Activated T-cell treated with anti-CD3 and anti-CD28 coated beads, Interleukin-2, amount 50 U/mL, for 24 hours (primary cell): Measurements from ENCODE around the gene SPOCK1.

Source experiments
- DNase-seq: peaks from one replicate; pipeline ENCODE4 v3.0.0-alpha.2; 2020
- H3K27ac Mint-ChIP-seq: 2 replicates; pipeline ENCODE4 v1.8.0; 2020; ENCODE audit warnings: mild to moderate bottlenecking, mixed read lengths
- H3K27me3 Mint-ChIP-seq: 2 replicates; pipeline ENCODE4 v1.8.0; 2020; ENCODE audit warnings: mixed read lengths
- H3K36me3 Mint-ChIP-seq: 2 replicates; pipeline ENCODE4 v1.8.0; 2020; ENCODE audit warnings: low read depth, mixed read lengths
- H3K4me1 Mint-ChIP-seq: 2 replicates; pipeline ENCODE4 v1.8.0; 2020; ENCODE audit warnings: low read depth, mixed read lengths
- H3K4me3 Mint-ChIP-seq: 2 replicates; pipeline ENCODE4 v1.8.0; 2020; ENCODE audit warnings: mild to moderate bottlenecking, moderate library complexity, mixed read lengths
- H3K9me3 Mint-ChIP-seq: 2 replicates; pipeline ENCODE4 v1.8.0; 2020; ENCODE audit warnings: mixed read lengths

Gene SPOCK1

DNA sequence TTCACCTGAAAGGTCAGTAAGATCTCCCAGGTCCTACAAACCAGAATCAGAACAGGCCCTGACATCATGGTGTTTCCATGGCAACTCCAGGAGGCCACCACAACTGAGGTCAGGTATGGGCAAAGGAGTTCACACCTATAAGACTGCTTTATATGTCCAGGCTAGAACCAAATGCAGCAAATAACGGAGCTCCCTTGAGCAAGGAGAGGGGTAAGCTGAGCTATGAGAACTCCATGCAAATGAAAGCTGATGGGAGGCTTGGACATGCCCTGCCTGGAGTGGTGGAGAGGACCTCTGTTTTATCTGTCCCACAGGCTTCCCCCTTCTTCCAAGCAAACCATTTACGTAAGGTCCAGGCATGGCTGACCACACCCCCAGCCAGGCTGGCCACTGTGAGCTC lies 207.7 kb downstream of the SPOCK1 start:
- Mint-ChIP-seq H3K36me3 (no peaks in the 10 kb centered on the region), H3K4me3 (no peak overlapping the region), H3K4me1 (no peaks in the 10 kb centered on the region), H3K9me3 (no peaks in the 10 kb centered on the region), H3K27ac (no peak overlapping the region), H3K27me3 (no peaks in the 10 kb centered on the region)
- DNase-seq: no peak

- no peak for DNase-seq
- no peak overlapping the region for H3K4me3 Mint-ChIP-seq
- no peaks in the 10 kb centered on the region for H3K27me3 Mint-ChIP-seq
- no peaks in the 10 kb centered on the region for H3K4me1 Mint-ChIP-seq
- H3K27ac Mint-ChIP-seq: no peak overlapping the region
- H3K9me3 Mint-ChIP-seq: no peaks in the 10 kb centered on the region
- H3K36me3 Mint-ChIP-seq: no peaks in the 10 kb centered on the region
Measured at GRCh38 chr5:137291031-137291430, 208.1 kb downstream of the SPOCK1 start.

DNA sequence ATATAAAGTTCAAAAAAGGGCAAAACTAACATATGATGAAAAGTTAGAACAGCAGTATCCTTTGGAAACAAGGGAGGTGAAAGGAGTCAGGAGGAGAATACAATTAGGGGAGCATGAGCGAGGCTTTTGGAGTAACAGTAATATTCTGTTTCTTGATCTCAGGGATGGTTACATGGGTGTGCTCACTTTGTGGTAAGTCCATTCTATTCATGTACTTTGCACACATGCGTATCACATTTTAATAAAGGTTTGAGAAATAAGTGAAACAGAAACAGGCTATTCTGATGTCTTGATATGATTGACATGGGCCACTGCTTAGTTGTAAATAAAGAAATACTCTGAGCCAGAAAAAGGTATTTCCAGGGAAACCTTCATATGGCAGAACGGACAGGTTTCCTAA lies 208.8 kb downstream of the SPOCK1 start:
- no peak for DNase-seq
- Mint-ChIP-seq H3K27ac (no peak overlapping the region), H3K27me3 (no peaks in the 10 kb centered on the region), H3K36me3 (no peaks in the 10 kb centered on the region), H3K4me3 (no peak overlapping the region), H3K4me1 (no peaks in the 10 kb centered on the region), H3K9me3 (no peaks in the 10 kb centered on the region)

GRCh38 chr5:137289856-137290255 lies 209.3 kb downstream of the SPOCK1 start:
- DNase-seq: no peak
- H3K4me3 Mint-ChIP-seq: no peak overlapping the region
- H3K36me3 Mint-ChIP-seq: no peaks in the 10 kb centered on the region
- no peaks in the 10 kb centered on the region for H3K27me3 Mint-ChIP-seq
- no peak overlapping the region for H3K27ac Mint-ChIP-seq
- H3K4me1 Mint-ChIP-seq: no peaks in the 10 kb centered on the region
- no peaks in the 10 kb centered on the region for H3K9me3 Mint-ChIP-seq

DNA sequence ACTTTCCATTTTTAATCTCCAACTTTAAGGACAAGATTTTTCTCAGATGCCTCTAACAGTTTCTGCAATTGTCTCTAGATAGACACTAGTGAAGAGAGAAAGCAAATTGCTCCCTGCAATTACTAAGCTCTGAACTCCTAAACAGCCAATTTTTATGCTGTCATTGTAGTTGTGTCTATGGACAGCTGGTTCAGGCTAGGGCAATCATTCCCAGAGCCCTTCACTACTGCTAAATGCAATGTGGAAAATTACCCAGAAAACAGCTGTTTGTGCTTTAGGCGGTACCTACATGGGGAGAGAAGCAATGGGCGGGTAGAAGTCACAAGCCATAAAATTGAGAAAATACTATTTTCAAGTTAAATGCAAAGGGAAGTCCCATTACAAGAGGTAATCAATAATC lies 211.6 kb downstream of the SPOCK1 start:
- Mint-ChIP-seq H3K9me3 (no peaks in the 10 kb centered on the region), H3K4me3 (no peak overlapping the region), H3K4me1 (no peaks in the 10 kb centered on the region), H3K36me3 (no peaks in the 10 kb centered on the region), H3K27me3 (no peaks in the 10 kb centered on the region), H3K27ac (no peak overlapping the region)
- DNase-seq: no peak

DNA sequence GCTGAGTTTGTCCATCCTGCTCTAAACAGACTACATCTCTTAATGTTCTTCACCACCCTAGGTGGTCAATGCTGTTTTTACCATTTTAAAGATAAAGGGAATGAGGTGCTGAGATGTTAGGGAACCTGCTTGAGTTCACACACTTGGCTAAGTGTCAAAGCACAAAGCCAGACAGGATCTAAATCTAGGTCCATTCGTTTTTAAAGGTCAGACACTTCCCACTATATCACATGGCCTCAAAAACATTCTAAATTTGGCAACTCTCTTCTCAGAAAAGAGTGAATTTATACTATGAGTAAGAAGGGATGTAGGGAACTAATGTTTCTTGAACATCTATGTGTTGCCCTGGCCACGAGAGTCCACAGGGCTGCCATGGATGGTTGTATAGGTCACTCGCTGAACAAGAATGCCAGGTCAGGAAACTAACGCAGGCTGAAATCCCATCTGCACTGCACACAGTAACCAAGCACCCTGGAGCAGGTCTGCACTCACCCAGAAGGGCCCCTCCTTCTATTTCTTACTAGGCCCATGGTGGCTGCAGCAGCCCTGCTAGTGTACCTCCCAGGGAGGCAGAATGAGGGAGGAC lies 213.0 kb downstream of the SPOCK1 start:
- Mint-ChIP-seq H3K4me3 (no peak overlapping the region), H3K27ac (no peak overlapping the region), H3K27me3 (no peaks in the 10 kb centered on the region), H3K36me3 (no peaks in the 10 kb centered on the region), H3K9me3 (no peaks in the 10 kb centered on the region), H3K4me1 (no peaks in the 10 kb centered on the region)
- DNase-seq: no peak

DNA sequence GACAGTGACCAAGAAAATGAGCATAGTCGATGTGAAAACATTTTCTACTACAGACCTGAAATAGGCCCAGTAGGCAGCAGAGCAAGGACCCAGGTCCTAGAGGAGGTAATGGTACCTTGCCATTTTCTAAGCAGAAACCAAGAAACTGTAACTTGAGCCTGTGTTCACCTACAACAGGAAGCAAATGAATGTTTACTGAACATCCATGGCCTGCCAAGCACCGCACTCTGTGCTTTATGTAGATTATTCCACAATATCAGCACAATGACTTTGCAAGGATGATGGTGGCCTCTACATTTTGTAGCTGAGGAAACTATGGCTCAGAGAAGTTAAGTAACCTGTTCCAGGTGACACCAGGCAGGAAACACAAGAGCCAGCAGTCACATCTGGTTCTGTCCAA lies 215.3 kb downstream of the SPOCK1 start:
- no peaks in the 10 kb centered on the region for H3K9me3 Mint-ChIP-seq
- no peak for DNase-seq
- no peak overlapping the region for H3K27ac Mint-ChIP-seq
- no peaks in the 10 kb centered on the region for H3K27me3 Mint-ChIP-seq
- no peaks in the 10 kb centered on the region for H3K36me3 Mint-ChIP-seq
- no peak overlapping the region for H3K4me3 Mint-ChIP-seq
- H3K4me1 Mint-ChIP-seq: no peaks in the 10 kb centered on the region

DNA sequence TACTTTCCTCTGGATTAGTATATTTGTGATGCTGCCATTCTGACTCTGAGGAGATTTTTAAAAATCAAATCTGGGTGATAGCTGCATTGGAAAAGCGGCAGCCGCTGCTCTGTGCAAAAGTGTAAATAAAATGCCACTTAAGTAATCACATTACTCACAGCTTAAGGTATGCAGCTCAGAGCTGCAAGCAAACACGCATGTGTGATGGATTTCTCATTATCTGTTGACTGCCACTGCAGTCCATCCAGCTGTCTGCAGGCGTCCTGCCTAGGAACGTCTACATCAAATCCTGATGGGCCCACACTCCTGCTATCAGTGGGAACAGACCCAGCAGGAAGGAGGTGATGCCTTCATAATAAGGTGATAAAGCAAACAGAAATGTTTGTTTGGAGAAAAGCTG lies 216.9 kb downstream of the SPOCK1 start:
- DNase-seq: no peak

GRCh38 chr5:137281201-137281600 lies 217.9 kb downstream of the SPOCK1 start:
- H3K4me3 Mint-ChIP-seq: no peak overlapping the region

More for the DNA sequence above, 216.9 kb downstream of the SPOCK1 start:
- Mint-ChIP-seq H3K9me3 (no peaks in the 10 kb centered on the region), H3K36me3 (no peaks in the 10 kb centered on the region), H3K27me3 (no peaks in the 10 kb centered on the region), H3K27ac (no peak overlapping the region), H3K4me3 (no peak overlapping the region), H3K4me1 (no peaks in the 10 kb centered on the region)

DNA sequence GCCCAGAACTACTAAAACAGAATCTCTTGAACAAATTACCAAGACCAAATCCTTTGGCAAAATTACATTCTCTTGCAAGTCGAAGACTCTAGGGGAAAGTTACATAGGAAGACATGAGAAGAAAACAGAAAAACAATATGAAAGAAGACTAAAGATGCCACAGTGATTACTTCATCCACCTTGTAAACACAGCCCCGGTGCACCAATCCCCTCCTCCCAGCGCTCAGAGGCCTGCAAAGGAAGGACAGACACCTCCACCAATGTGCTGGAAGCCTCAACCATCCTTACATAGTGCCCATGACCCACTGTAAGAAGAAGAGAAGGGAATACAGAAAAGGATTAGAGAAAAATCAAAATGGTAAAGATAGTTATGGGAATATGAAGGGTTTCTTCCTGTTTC lies 218.5 kb downstream of the SPOCK1 start:
- no peaks in the 10 kb centered on the region for H3K4me1 Mint-ChIP-seq
- H3K4me3 Mint-ChIP-seq: no peak overlapping the region
- H3K27me3 Mint-ChIP-seq: no peaks in the 10 kb centered on the region
- no peaks in the 10 kb centered on the region for H3K9me3 Mint-ChIP-seq
- H3K36me3 Mint-ChIP-seq: no peaks in the 10 kb centered on the region
- no peak overlapping the region for H3K27ac Mint-ChIP-seq
- no peak for DNase-seq

More at GRCh38 chr5:137281201-137281600, 217.9 kb downstream of the SPOCK1 start:
- H3K36me3 Mint-ChIP-seq: no peaks in the 10 kb centered on the region
- DNase-seq: no peak
- no peak overlapping the region for H3K27ac Mint-ChIP-seq
- no peaks in the 10 kb centered on the region for H3K4me1 Mint-ChIP-seq
- H3K9me3 Mint-ChIP-seq: no peaks in the 10 kb centered on the region
- H3K27me3 Mint-ChIP-seq: no peaks in the 10 kb centered on the region

GRCh38 chr5:137279521-137280231 lies 219.4 kb downstream of the SPOCK1 start:
- H3K36me3 Mint-ChIP-seq: no peaks in the 10 kb centered on the region

DNA sequence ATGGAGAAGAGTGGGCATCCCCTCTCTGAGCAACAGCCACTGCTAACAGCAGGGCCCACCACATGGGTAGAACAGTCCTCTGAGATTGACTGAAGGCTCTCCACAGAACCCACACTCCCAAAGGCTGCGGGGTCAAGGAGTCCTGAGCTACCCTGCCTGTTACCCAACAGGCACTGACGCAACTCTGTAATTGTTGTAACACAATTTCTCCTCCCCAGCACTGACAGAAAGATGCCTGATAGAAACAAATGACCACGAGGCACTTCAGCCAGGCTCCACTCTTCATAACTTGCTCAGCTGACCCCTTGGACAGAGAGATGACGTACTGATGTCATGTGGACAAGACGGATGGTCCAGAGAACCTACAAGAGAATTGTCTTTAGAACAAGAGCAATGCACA lies 220.7 kb downstream of the SPOCK1 start:
- no peaks in the 10 kb centered on the region for H3K27me3 Mint-ChIP-seq
- no peaks in the 10 kb centered on the region for H3K36me3 Mint-ChIP-seq
- DNase-seq: no peak
- no peaks in the 10 kb centered on the region for H3K4me1 Mint-ChIP-seq
- no peak overlapping the region for H3K27ac Mint-ChIP-seq
- H3K9me3 Mint-ChIP-seq: no peaks in the 10 kb centered on the region
- no peak overlapping the region for H3K4me3 Mint-ChIP-seq

More at GRCh38 chr5:137279521-137280231, 219.4 kb downstream of the SPOCK1 start:
- Mint-ChIP-seq H3K27me3 (no peaks in the 10 kb centered on the region), H3K27ac (no peak overlapping the region), H3K4me1 (no peaks in the 10 kb centered on the region), H3K9me3 (no peaks in the 10 kb centered on the region), H3K4me3 (no peak overlapping the region)
- DNase-seq: no peak

DNA sequence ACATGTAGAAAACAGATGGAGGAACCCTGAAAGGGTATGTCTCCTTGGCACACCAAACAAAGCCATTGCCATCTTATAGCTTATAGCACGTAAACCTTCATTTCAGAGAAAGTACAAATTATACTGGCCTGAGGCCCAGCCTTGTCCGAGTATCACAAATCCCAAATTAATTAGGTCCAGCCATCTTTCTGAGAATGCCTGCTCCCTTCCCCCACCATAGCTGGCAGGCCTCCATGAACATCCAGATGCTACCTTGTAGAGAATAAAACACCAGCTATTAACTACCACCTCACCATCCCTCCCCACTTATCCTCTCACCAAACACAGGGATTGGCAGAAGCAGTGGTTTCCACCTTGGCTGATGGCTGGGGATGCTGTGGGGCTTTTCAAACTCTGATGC lies 224.0 kb downstream of the SPOCK1 start:
- Mint-ChIP-seq H3K4me3 (no peak overlapping the region), H3K27ac (no peak overlapping the region), H3K4me1 (no peaks in the 10 kb centered on the region), H3K36me3 (no peaks in the 10 kb centered on the region), H3K27me3 (no peaks in the 10 kb centered on the region), H3K9me3 (no peaks in the 10 kb centered on the region)
- DNase-seq: no peak

DNA sequence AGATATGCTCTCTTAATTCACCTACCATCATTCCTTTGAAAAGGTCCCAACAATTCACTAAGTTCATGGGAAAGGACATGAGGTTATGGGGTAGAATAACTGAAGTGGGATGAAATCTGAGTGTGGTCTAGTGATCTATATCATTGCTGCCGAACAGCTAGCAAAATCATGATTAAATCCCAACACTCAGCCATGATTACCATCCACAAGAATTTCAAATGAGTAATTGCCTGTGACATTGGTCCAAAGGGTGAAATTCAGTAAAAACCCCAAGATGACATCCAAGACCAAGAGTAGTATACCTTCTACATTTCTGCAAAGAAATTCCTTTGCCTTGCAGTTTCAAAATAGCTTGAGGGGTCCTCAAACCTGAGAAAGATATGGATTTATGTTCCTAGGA lies 225.6 kb downstream of the SPOCK1 start:
- Mint-ChIP-seq H3K27ac (no peak overlapping the region), H3K36me3 (no peaks in the 10 kb centered on the region), H3K9me3 (no peaks in the 10 kb centered on the region), H3K4me1 (no peaks in the 10 kb centered on the region), H3K27me3 (no peaks in the 10 kb centered on the region), H3K4me3 (no peak overlapping the region)
- no peak for DNase-seq

GRCh38 chr5:137272831-137273230 lies 226.3 kb downstream of the SPOCK1 start:
- Mint-ChIP-seq H3K4me3 (no peak overlapping the region), H3K36me3 (no peaks in the 10 kb centered on the region), H3K4me1 (no peaks in the 10 kb centered on the region), H3K9me3 (no peaks in the 10 kb centered on the region), H3K27ac (no peak overlapping the region), H3K27me3 (peaks cover 1% of the 10 kb centered on the region)
- no peak for DNase-seq
